GM23338 (cell line): Measurements from ENCODE around the gene RXRB. TPM values are rescaled to one million over a fixed set of nuclear protein-coding genes. Genes with fewer than 3 reads are reported as not detected.

Experiments
- ATAC-seq: fragments of 200-7000 bp; cut with Tn5 transposase; 3 replicates; pipeline ENCODE4 v1.9.1; 2020
- DNase-seq: peaks from one replicate; pipeline ENCODE4 v3.0.0-alpha.2; 2015; ENCODE audit warnings: low spot score
- H2AFZ ChIP-seq: fragments of 200-600 bp; sonication (generic); 2 replicates; pipeline ENCODE4 v1.8.0; 2016; ENCODE audit warnings: antibody characterized with exemption, mild to moderate bottlenecking, moderate library complexity
- H3F3A ChIP-seq: fragments of 200-600 bp; sonication (generic); replicated peaks from 2 replicates; pipeline ENCODE4 v1.8.0; 2017; ENCODE audit warnings: antibody characterized with exemption, mixed run types, low read depth
- H3K27ac ChIP-seq: fragments of 200-600 bp; sonication (generic); 2 replicates; pipeline ENCODE4 v1.6.1; 2016; ENCODE audit warnings: low read depth
- H3K27me3 ChIP-seq: fragments of 200-600 bp; sonication (generic); 2 replicates; pipeline ENCODE4 v1.8.0; 2016; ENCODE audit warnings: mild to moderate bottlenecking, mixed run types, moderate library complexity; ENCODE audit not compliant: insufficient read depth
- H3K36me3 ChIP-seq: fragments of 200-600 bp; sonication (generic); 2 replicates; pipeline ENCODE4 v1.8.0; 2016; ENCODE audit warnings: mild to moderate bottlenecking; ENCODE audit not compliant: insufficient read depth
- H3K4me1 ChIP-seq: fragments of 200-600 bp; sonication (generic); 2 replicates; pipeline ENCODE4 v1.8.0; 2016; ENCODE audit warnings: mild to moderate bottlenecking, moderate library complexity; ENCODE audit not compliant: insufficient read depth
- H3K4me2 ChIP-seq: fragments of 200-600 bp; sonication (generic); 2 replicates; pipeline ENCODE4 v1.7.1; 2017; ENCODE audit warnings: mixed run types
- H3K4me3 ChIP-seq: fragments of 200-600 bp; sonication (generic); 2 replicates; pipeline ENCODE4 v1.6.1; 2016; ENCODE audit warnings: mixed run types
- H3K79me2 ChIP-seq: fragments of 200-600 bp; sonication (generic); replicated peaks from 2 replicates; pipeline ENCODE4 v1.8.0; 2017; ENCODE audit warnings: mild to moderate bottlenecking; ENCODE audit not compliant: insufficient read depth
- H3K9me2 ChIP-seq: fragments of 200-600 bp; sonication (generic); 2 replicates; pipeline ENCODE4 v1.8.0; 2017; ENCODE audit not compliant: insufficient read depth
- H4K20me1 ChIP-seq: fragments of 200-600 bp; sonication (generic); replicated peaks from 2 replicates; pipeline ENCODE4 v1.8.0; 2017; ENCODE audit warnings: mild to moderate bottlenecking; ENCODE audit not compliant: insufficient read depth
- H3K27ac Mint-ChIP-seq: 2 replicates; pipeline ENCODE4 v1.8.0; 2020; ENCODE audit warnings: inconsistent platforms, mild to moderate bottlenecking, moderate library complexity, mixed read lengths
- H3K27me3 Mint-ChIP-seq: 3 replicates; pipeline ENCODE4 v1.8.0; 2022; ENCODE audit warnings: low read depth, mild to moderate bottlenecking, moderate library complexity, mixed read lengths, inconsistent platforms; ENCODE audit not compliant: insufficient read depth, poor library complexity
- H3K36me3 Mint-ChIP-seq: 3 replicates; pipeline ENCODE4 v1.8.0; 2021; ENCODE audit warnings: low read depth, mild to moderate bottlenecking, inconsistent platforms, moderate library complexity, mixed read lengths
- H3K4me1 Mint-ChIP-seq: 3 replicates; pipeline ENCODE4 v1.8.0; 2020; ENCODE audit warnings: mild to moderate bottlenecking, inconsistent platforms, mixed read lengths
- H3K4me3 Mint-ChIP-seq: 3 replicates; pipeline ENCODE4 v1.8.0; 2021; ENCODE audit warnings: moderate library complexity, mild to moderate bottlenecking, inconsistent platforms, mixed read lengths
- H3K9me3 Mint-ChIP-seq: 3 replicates; pipeline ENCODE4 v1.8.0; 2020; ENCODE audit warnings: moderate library complexity, mild to moderate bottlenecking, inconsistent platforms, mixed read lengths
- CREB1 ChIP-seq: fragments of 250-450 bp; sonication (Bioruptor Pico); IDR thresholded peaks from 2 replicates; pipeline ENCODE4 v1.5.0; 2020; ENCODE audit warnings: low read depth, mild to moderate bottlenecking, moderate library complexity
- CTCF ChIP-seq, 2 experiments: fragments of 200-600 bp in 1 of 2; sonication (generic) in 1 of 2; conservative IDR thresholded peaks; 2 replicates each; pipeline versions ENCODE4 v1.5.1 to v1.6.1; 2016 to 2017; ENCODE audit warnings: antibody characterized with exemption in 2 of 2, low read depth in 2 of 2, mild to moderate bottlenecking in 2 of 2, moderate library complexity in 1 of 2
- ETS1 ChIP-seq: IDR thresholded peaks from 2 replicates; pipeline ENCODE4 v1.6.1; 2016; ENCODE audit warnings: antibody characterized with exemption
- EZH2 ChIP-seq: fragments of 200-600 bp; sonication (generic); IDR thresholded peaks from one replicate; pipeline ENCODE4 v1.8.0; 2017; ENCODE audit warnings: antibody characterized with exemption, mild to moderate bottlenecking, low read depth; ENCODE audit not compliant: unreplicated experiment
- EZH2phosphoT487 ChIP-seq: fragments of 200-600 bp; sonication (generic); IDR thresholded peaks from one replicate; pipeline ENCODE4 v1.8.1; 2018; ENCODE audit warnings: antibody characterized with exemption; ENCODE audit not compliant: unreplicated experiment
- JUNB ChIP-seq: IDR thresholded peaks from one replicate; pipeline ENCODE4 v1.6.1; 2016; ENCODE audit warnings: antibody characterized with exemption; ENCODE audit not compliant: unreplicated experiment
- NANOG ChIP-seq: IDR thresholded peaks from 2 replicates; pipeline ENCODE4 v1.6.1; 2016; ENCODE audit warnings: antibody characterized with exemption, borderline replicate concordance
- POLR2AphosphoS5 ChIP-seq: IDR thresholded peaks from 2 replicates; pipeline ENCODE4 v1.6.1; 2016; ENCODE audit warnings: antibody characterized with exemption, low read depth
- REST ChIP-seq: IDR thresholded peaks from one replicate; pipeline ENCODE4 v1.6.1; 2018; ENCODE audit warnings: antibody characterized with exemption; ENCODE audit not compliant: unreplicated experiment
- STAT1 ChIP-seq: IDR thresholded peaks from one replicate; pipeline ENCODE4 v1.6.1; 2016; ENCODE audit warnings: antibody characterized with exemption; ENCODE audit not compliant: unreplicated experiment
- ZNF114 ChIP-seq: fragments of 250-450 bp; sonication (Bioruptor Pico); IDR thresholded peaks from 2 replicates; pipeline ENCODE4 v1.5.0; 2020; ENCODE audit warnings: mild to moderate bottlenecking, moderate library complexity
- ZNF331 ChIP-seq: fragments of 250-450 bp; sonication (Bioruptor Pico); IDR thresholded peaks from 2 replicates; pipeline ENCODE4 v1.5.0; 2020; ENCODE audit warnings: low read depth, mild to moderate bottlenecking, moderate library complexity
- ZNF462 ChIP-seq: fragments of 250-450 bp; sonication (Bioruptor Pico); IDR thresholded peaks from 2 replicates; pipeline ENCODE4 v1.5.0; 2020; ENCODE audit warnings: mild to moderate bottlenecking, moderate library complexity
- polyA plus RNA-seq: library from polyadenylated mRNA; unstranded; fragments of >200 nt; fragmentation: Nextera tagmentation; extraction: Ambion mirVana; gene quantifications from 2 replicates; pipeline ENCODE4 v1.2.1, GENCODE V29; 2016
- total RNA-seq: library from RNA; depleted of rRNA; stranded (reverse); fragments of >200 nt; shearing (Covaris generic); gene quantifications from 2 replicates; pipeline ENCODE4 v1.2.3, GENCODE V29; 2014

RXRB gene
- total and polyA plus RNA-seq, 2 experiments from 2014 or later: 6.9 to 11.6 TPM

GRCh38 chr6:33156964-33157363 lies 43.5 kb downstream of the RXRB start:
- H3K9me3 Mint-ChIP-seq: peaks cover 8% of the 10 kb centered on the region
- peaks cover 11% of the 10 kb centered on the region for H3K4me1 Mint-ChIP-seq
- peaks cover 13% of the 10 kb centered on the region for H3K27me3 Mint-ChIP-seq
- H3K36me3 Mint-ChIP-seq: peaks cover 7% of the 10 kb centered on the region; the same call in 2 of the 3 replicates
- no peaks in the 10 kb centered on the region for H4K20me1 ChIP-seq
- ATAC-seq (no peak), DNase-seq (no peak)
- no peak for TF ChIP-seq CTCF (conservative IDR thresholded peaks at IDR 0.05; ENCODE audit: low read depth in 2 of 2)
- no peak for TF ChIP-seq STAT1
- no peak for TF ChIP-seq REST
- no peak for TF ChIP-seq ZNF114
- no peak for TF ChIP-seq EZH2phosphoT487
- no peak for TF ChIP-seq JUNB
- TF ChIP-seq ETS1: no peak
- no peak for TF ChIP-seq POLR2AphosphoS5
- TF ChIP-seq EZH2: no peak
- TF ChIP-seq CREB1 (CRISPR knock-in tag): no peak
- no peak for TF ChIP-seq NANOG
- TF ChIP-seq ZNF462: no peak
- TF ChIP-seq ZNF331 (CRISPR knock-in tag): no peak
- no peak overlapping the region for H2AFZ ChIP-seq
- no peaks in the 10 kb centered on the region for H3K36me3 ChIP-seq
- H3K27me3 ChIP-seq: peaks cover 8% of the 10 kb centered on the region
- peaks cover 7% of the 10 kb centered on the region for H3K4me1 ChIP-seq
- no peak overlapping the region for H3K27ac Mint-ChIP-seq
- H3K79me2 ChIP-seq: no peaks in the 10 kb centered on the region
- H3K9me2 ChIP-seq: no peaks in the 10 kb centered on the region
- no peak overlapping the region for H3K27ac ChIP-seq
- H3K4me3 Mint-ChIP-seq: no peak overlapping the region
- 0 out of 2 replicates have a peak, but pooled peaks cover 3% of the 10 kb centered on the region for H3F3A ChIP-seq
- no peak overlapping the region for H3K4me3 ChIP-seq
- H3K4me2 ChIP-seq: no peak overlapping the region
